Natural killer cell (primary cell): Measurements from ENCODE around the gene MEOX1. TPM values are rescaled to one million over a fixed set of nuclear protein-coding genes. Genes with fewer than 3 reads are reported as not detected.

ENCODE experiments used
- ATAC-seq, 3 donors: fragments of 150-1000 bp in 2 of 3; fragments of 200-7000 bp in 1 of 3; cut with Tn5 transposase; 1 replicate in 1 of 3; 2 replicates in 2 of 3; pipeline ENCODE4 v1.10.0; 2021; ENCODE audit warnings: mild to moderate bottlenecking in 2 of 3, moderate library complexity in 2 of 3
- DNase-seq, 2 donors: peaks; one replicate each; pipeline versions ENCODE4 v3.0.0 to v3.0.0-alpha.2; 2013 to 2021; ENCODE audit warnings: mixed read lengths in 1 of 2
- H3K27ac ChIP-seq: one replicate; pipeline ENCODE4 v1.5.1; 2013; ENCODE audit warnings: mild to moderate bottlenecking, low read length
- H3K27me3 ChIP-seq: one replicate; pipeline ENCODE4 v1.6.1; 2013; ENCODE audit warnings: low read length; ENCODE audit not compliant: control insufficient read depth, insufficient read depth
- H3K36me3 ChIP-seq: one replicate; pipeline ENCODE4 v1.6.1; 2013; ENCODE audit warnings: low read length; ENCODE audit not compliant: control insufficient read depth, insufficient read depth
- H3K4me1 ChIP-seq: one replicate; pipeline ENCODE4 v1.6.1; 2013; ENCODE audit warnings: low read length; ENCODE audit not compliant: control insufficient read depth, insufficient read depth
- H3K4me3 ChIP-seq: one replicate; pipeline ENCODE4 v1.5.1; 2013; ENCODE audit warnings: low read length
- H3K9me3 ChIP-seq: one replicate; pipeline ENCODE4 v1.6.1; 2013; ENCODE audit warnings: low read length; ENCODE audit not compliant: control insufficient read depth, insufficient read depth
- H3K27ac Mint-ChIP-seq, 2 donors: one replicate each; pipeline ENCODE4 v1.8.0; 2022; ENCODE audit warnings: mild to moderate bottlenecking in 2 of 2, mixed read lengths in 2 of 2, moderate library complexity in 1 of 2
- H3K27me3 Mint-ChIP-seq, 2 donors: one replicate each; pipeline ENCODE4 v1.8.0; 2022; ENCODE audit warnings: low read depth in 2 of 2, mixed read lengths in 2 of 2
- H3K36me3 Mint-ChIP-seq: one replicate; pipeline ENCODE4 v1.8.0; 2022; ENCODE audit warnings: mixed read lengths
- H3K4me1 Mint-ChIP-seq, 2 donors: one replicate each; pipeline ENCODE4 v1.8.0; 2022; ENCODE audit warnings: mixed read lengths in 2 of 2
- H3K4me3 Mint-ChIP-seq: one replicate; pipeline ENCODE4 v1.8.0; 2022; ENCODE audit warnings: mild to moderate bottlenecking, moderate library complexity, mixed read lengths
- H3K9me3 Mint-ChIP-seq, 2 donors: one replicate each; pipeline ENCODE4 v1.8.0; 2022; ENCODE audit warnings: mixed read lengths in 2 of 2
- CTCF ChIP-seq: fragments of 200-600 bp; IDR thresholded peaks from one replicate; pipeline ENCODE4 v1.8.0; 2022; ENCODE audit warnings: antibody characterized with exemption
- WGBS: methylation state at CpG from one replicate; pipeline ENCODE4 v1.1.7; 2013; ENCODE audit warnings: missing lambda C conversion rate; ENCODE audit not compliant: insufficient coverage; 5-methylcytosine and 5-hydroxymethylcytosine counted together
- intact Hi-C: fragments of 100-400 bp; cut with micrococcal nuclease; formaldehyde crosslinking; loops from one replicate; pipeline ENCODE4 v1.14.2; 2022
- total RNA-seq, 4 donors: library from RNA; stranded (reverse); fragments of 120-200 nt in 1 of 4; gene quantifications; one replicate each; pipeline versions ENCODE4 v1.2.3 to v1.2.4, GENCODE V29; 2013 to 2022

Gene MEOX1
- total RNA-seq, 3 donors from 2014 or later (not counting 1 experiment from before 2014, with no cell fraction given): 0.18 TPM; not detected in 2

GRCh38 chr17:43669971-43670644 lies 8.4 kb upstream of the MEOX1 start:
- Mint-ChIP-seq H3K36me3 (no peaks in the 10 kb centered on the region), H3K9me3 (no peaks in the 10 kb centered on the region), H3K4me1 (peaks cover 0 to 4% of the 10 kb centered on the region in 2 donors), H3K27me3 (peaks cover 3 to 7% of the 10 kb centered on the region in 2 donors), H3K4me3 (no peak overlapping the region), H3K27ac (no peak overlapping the region)
- DNase-seq (no peak), ATAC-seq (no peak)
- Histone ChIP-seq H3K36me3 (no peaks in the 10 kb centered on the region), H3K9me3 (no peaks in the 10 kb centered on the region), H3K27ac (no peak overlapping the region), H3K4me3 (no peak overlapping the region), H3K4me1 (no peaks in the 10 kb centered on the region), H3K27me3 (no peaks in the 10 kb centered on the region)
- intact Hi-C loops: no loop called here
- WGBS: 39% methylated on average over 6 of the region's 10 CpGs
- TF ChIP-seq CTCF: no peak

GRCh38 chr17:43667947-43668348 lies 6.2 kb upstream of the MEOX1 start:
- Histone ChIP-seq H3K4me1 (peaks cover 1% of the 10 kb centered on the region), H3K36me3 (no peaks in the 10 kb centered on the region), H3K27me3 (no peaks in the 10 kb centered on the region), H3K9me3 (no peaks in the 10 kb centered on the region), H3K27ac (no peak overlapping the region), H3K4me3 (no peak overlapping the region)
- Mint-ChIP-seq H3K4me1 (no peaks in the 10 kb centered on the region), H3K9me3 (no peaks in the 10 kb centered on the region), H3K27ac (no peak overlapping the region), H3K4me3 (no peak overlapping the region), H3K27me3 (peaks cover 0 to 3% of the 10 kb centered on the region in 2 donors), H3K36me3 (no peaks in the 10 kb centered on the region)
- DNase-seq: no peak
- intact Hi-C loops: no loop called here
- TF ChIP-seq CTCF: no peak
- no peak for ATAC-seq
- WGBS: 86% methylated on average over 3 of the region's 3 CpGs

GRCh38 chr17:43667506-43667905 lies 5.8 kb upstream of the MEOX1 start:
- Mint-ChIP-seq H3K9me3 (no peaks in the 10 kb centered on the region), H3K27ac (no peak overlapping the region), H3K27me3 (peaks cover 0 to 3% of the 10 kb centered on the region in 2 donors), H3K4me1 (peaks cover 0 to 3% of the 10 kb centered on the region in 2 donors), H3K4me3 (no peak overlapping the region), H3K36me3 (no peaks in the 10 kb centered on the region)
- WGBS: 88% methylated on average over 7 of the region's 7 CpGs
- intact Hi-C loops: no loop called here
- Histone ChIP-seq H3K27ac (no peak overlapping the region), H3K9me3 (no peaks in the 10 kb centered on the region), H3K36me3 (no peaks in the 10 kb centered on the region), H3K27me3 (no peaks in the 10 kb centered on the region), H3K4me1 (peaks cover 6% of the 10 kb centered on the region), H3K4me3 (no peak overlapping the region)
- no peak for TF ChIP-seq CTCF
- ATAC-seq (no peak), DNase-seq (no peak)

GRCh38 chr17:43665937-43666236 lies 4.2 kb upstream of the MEOX1 start:
- ATAC-seq: no peak
- Histone ChIP-seq H3K27ac (no peak overlapping the region), H3K27me3 (no peaks in the 10 kb centered on the region), H3K9me3 (no peaks in the 10 kb centered on the region), H3K4me1 (peaks cover 16% of the 10 kb centered on the region), H3K4me3 (no peak overlapping the region), H3K36me3 (no peaks in the 10 kb centered on the region)
- Mint-ChIP-seq H3K9me3 (no peaks in the 10 kb centered on the region), H3K27me3 (peaks cover 0 to 3% of the 10 kb centered on the region in 2 donors), H3K4me1 (peaks cover 0 to 9% of the 10 kb centered on the region in 2 donors), H3K27ac (no peak overlapping the region), H3K4me3 (no peak overlapping the region), H3K36me3 (no peaks in the 10 kb centered on the region)
- no peak for TF ChIP-seq CTCF
- intact Hi-C loops: no loop called here
- no peak for DNase-seq
- WGBS: 86% methylated on average over 4 of the region's 4 CpGs
